ENCODE results near the gene MYO18B.

Gene MYO18B, protein sequence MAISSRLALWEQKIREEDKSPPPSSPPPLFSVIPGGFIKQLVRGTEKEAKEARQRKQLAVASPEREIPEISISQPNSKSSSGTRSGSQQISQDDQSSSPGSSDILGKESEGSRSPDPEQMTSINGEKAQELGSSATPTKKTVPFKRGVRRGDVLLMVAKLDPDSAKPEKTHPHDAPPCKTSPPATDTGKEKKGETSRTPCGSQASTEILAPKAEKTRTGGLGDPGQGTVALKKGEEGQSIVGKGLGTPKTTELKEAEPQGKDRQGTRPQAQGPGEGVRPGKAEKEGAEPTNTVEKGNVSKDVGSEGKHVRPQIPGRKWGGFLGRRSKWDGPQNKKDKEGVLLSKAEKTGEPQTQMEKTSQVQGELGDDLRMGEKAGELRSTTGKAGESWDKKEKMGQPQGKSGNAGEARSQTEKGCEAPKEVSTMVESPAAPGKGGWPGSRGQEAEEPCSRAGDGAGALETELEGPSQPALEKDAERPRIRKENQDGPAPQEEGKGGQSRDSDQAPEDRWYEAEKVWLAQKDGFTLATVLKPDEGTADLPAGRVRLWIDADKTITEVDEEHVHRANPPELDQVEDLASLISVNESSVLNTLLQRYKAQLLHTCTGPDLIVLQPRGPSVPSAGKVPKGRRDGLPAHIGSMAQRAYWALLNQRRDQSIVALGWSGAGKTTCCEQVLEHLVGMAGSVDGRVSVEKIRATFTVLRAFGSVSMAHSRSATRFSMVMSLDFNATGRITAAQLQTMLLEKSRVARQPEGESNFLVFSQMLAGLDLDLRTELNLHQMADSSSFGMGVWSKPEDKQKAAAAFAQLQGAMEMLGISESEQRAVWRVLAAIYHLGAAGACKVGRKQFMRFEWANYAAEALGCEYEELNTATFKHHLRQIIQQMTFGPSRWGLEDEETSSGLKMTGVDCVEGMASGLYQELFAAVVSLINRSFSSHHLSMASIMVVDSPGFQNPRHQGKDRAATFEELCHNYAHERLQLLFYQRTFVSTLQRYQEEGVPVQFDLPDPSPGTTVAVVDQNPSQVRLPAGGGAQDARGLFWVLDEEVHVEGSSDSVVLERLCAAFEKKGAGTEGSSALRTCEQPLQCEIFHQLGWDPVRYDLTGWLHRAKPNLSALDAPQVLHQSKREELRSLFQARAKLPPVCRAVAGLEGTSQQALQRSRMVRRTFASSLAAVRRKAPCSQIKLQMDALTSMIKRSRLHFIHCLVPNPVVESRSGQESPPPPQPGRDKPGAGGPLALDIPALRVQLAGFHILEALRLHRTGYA (N-terminal part only)
- 0.09 to 1.5 (median 0.52) reads per million in 3 donors for total RNA-seq

DNA sequence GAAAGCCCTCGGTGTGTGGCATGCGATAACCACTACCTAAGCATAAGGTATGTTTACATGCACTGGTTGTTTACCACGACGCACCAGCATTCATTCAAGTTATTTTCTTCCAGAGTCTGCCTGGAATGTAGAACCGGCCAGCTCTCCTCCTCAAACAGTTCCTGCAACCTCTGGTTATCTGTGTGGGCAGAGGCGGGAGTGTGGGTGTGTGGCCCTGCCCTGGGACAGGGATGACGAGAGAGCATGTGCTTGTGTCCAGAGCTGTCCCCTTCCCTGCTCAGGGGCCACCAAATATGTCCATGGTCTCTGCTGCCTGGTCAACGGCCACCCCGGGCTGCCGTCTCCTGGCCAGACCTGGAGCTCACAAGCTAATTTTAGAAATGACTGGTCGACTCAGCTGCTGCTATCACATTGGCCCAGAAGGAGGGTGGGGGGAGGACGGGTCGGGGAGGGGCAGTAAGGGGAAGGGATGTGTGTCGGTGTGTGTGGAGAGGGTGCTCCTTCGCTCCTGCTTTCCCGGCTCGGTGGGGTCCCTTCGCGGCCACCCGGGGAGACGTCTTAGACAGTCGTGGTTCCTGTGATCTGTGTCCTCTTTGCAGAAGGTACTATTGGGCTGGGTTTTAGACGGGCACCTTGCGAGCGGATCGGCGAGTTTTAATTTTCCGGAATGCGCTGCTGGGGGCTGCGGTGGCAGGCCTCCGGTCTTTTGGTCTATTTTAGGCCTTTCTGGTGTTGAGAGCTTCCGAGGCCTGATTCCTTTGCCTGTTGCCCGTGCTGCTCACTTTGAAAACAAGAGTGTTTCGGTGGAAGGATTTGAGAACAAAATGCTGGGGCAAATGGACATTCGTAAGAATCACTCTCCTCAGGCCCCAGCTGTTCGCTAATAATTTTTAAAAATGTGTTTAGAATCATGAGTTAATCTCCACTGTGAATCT lies at the start of gene MYO18B:
Gene MYO18B, plus strand, starts transcription at position 497 of the 935 bp plus-strand sequence. CDS start 18,905 bp downstream, outside the sequence.
- no peaks in the 10 kb centered on the region for H3K4me1 ChIP-seq (ENCODE audit: control insufficient read depth, insufficient read depth, low read length, poor library complexity, severe bottlenecking)
- no peaks in the 10 kb centered on the region for H3K27me3 ChIP-seq (replicated peaks; ENCODE audit: control insufficient read depth, insufficient read depth, low read length, poor library complexity, severe bottlenecking)
- no peak for DNase-seq
- H3K27ac ChIP-seq (ENCODE audit: insufficient read depth, low read length, poor library complexity, severe bottlenecking): no peak within 1 kb of the TSS
- no peaks in the 10 kb centered on the region for H3K9me3 ChIP-seq (ENCODE audit: control insufficient read depth, low read length)
- H3K4me3 ChIP-seq (ENCODE audit: insufficient read depth, low read depth, low read length, poor library complexity, severe bottlenecking): no peak within 1 kb of the TSS
- H3K36me3 ChIP-seq (ENCODE audit: control insufficient read depth, insufficient read depth, low read length): no peaks in the 10 kb centered on the region

DNA sequence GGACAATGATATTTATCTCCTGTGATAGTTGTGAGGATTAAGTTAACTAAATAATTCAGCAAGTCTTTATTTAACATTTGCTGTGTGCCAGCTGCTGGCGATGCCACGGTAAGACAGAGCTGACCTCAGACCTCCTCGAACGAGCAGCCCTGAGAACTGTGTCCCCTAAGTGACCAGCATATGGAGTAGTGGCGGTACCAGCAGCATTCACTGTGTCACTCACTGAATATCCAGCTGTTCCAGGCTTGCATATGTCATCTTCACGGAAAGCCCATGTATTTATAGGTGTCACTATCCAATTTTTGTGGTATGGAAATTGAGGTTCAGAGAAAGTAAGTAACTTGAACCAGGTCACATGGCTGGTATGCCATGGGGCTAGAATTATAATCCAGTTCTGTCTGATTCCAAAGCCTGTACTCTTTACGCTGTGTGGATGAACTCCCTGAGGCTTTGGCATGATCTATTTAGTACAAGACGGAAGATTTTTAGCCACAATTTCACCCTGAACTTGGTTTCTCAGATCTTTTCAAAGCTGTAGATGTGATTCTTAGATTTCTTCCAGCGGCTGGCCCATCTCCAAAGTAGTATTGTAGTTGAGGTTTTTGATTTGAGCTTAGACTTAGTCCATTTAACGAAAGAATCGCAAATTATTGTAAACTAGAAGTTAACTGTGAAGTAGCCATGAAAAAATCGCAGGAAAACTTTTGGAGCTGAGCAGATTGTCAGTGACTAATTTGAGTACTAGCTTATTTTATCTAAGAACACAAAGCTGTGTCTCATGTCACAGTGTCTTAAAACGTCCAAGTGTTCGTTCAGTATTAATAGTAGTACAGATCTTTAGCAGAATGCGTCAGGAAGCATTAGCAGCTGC lies 49.4 kb upstream of the MYO18B start:
- no peak overlapping the region for H3K27ac ChIP-seq (ENCODE audit: insufficient read depth, low read length, poor library complexity, severe bottlenecking)
- no peaks in the 10 kb centered on the region for H3K9me3 ChIP-seq (ENCODE audit: control insufficient read depth, low read length)
- no peaks in the 10 kb centered on the region for H3K4me1 ChIP-seq (ENCODE audit: control insufficient read depth, insufficient read depth, low read length, poor library complexity, severe bottlenecking)
- no peak overlapping the region for H3K4me3 ChIP-seq (ENCODE audit: insufficient read depth, low read depth, low read length, poor library complexity, severe bottlenecking)
- no peaks in the 10 kb centered on the region for H3K27me3 ChIP-seq (replicated peaks; ENCODE audit: control insufficient read depth, insufficient read depth, low read length, poor library complexity, severe bottlenecking)
- H3K36me3 ChIP-seq (ENCODE audit: control insufficient read depth, insufficient read depth, low read length): no peaks in the 10 kb centered on the region
- no peak for DNase-seq

DNA sequence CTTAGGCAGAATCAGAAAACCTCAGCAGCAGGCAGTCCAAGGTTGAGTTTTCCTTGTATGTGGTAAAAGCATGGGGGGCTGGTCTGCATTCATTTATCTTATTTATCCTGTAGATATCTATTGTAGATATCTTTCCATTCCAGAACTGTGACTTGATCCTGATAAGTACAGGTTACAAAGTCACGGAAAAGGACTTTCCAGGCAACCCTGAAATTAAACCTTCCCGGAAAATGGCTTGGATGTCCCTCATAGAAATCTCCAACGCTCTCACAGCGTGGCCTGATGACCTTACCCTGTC lies 48.8 kb upstream of the MYO18B start:
- DNase-seq: no peak
- Histone ChIP-seq H3K4me1 (ENCODE audit: control insufficient read depth, insufficient read depth, low read length, poor library complexity, severe bottlenecking) (no peaks in the 10 kb centered on the region), H3K27me3 (replicated peaks; ENCODE audit: control insufficient read depth, insufficient read depth, low read length, poor library complexity, severe bottlenecking) (no peaks in the 10 kb centered on the region), H3K36me3 (ENCODE audit: control insufficient read depth, insufficient read depth, low read length) (no peaks in the 10 kb centered on the region), H3K27ac (ENCODE audit: insufficient read depth, low read length, poor library complexity, severe bottlenecking) (no peak overlapping the region), H3K4me3 (ENCODE audit: insufficient read depth, low read depth, low read length, poor library complexity, severe bottlenecking) (no peak overlapping the region), H3K9me3 (ENCODE audit: control insufficient read depth, low read length) (no peaks in the 10 kb centered on the region)

DNA sequence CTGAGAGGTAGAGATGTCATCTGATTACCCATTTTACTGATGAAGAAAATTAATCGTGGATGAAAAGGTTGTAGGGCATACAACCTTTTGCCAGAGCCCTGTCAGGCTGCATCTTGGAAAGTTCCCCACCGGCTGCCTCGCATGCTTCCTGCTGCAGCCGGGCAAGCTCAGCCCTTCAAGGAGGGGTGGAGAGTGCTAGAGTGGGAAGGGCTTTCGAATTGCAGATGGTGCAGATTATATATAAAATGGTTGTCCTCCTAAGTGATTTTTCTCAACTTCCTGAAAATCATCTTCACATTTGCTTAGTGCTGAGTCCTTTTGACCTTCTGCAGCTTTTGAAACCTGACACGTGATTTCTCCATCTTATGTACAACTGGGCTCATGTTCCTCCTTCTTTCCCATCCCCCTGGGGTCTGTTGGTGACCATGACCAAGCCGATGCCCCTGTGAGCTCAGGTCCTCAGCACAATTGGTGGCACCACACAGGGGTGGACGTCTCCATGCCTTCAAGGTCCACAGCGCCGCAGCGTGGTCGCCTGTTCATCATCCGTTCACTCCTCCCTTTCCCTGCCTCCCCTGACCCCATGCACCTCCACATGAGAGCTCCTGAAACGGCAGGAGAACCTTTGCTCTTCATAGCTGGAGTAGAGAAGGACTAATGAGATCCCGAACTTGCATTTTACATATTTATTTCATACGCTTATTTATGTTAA lies 47.6 kb upstream of the MYO18B start:
- no peaks in the 10 kb centered on the region for H3K4me1 ChIP-seq (ENCODE audit: control insufficient read depth, insufficient read depth, low read length, poor library complexity, severe bottlenecking)
- DNase-seq: no peak

DNA sequence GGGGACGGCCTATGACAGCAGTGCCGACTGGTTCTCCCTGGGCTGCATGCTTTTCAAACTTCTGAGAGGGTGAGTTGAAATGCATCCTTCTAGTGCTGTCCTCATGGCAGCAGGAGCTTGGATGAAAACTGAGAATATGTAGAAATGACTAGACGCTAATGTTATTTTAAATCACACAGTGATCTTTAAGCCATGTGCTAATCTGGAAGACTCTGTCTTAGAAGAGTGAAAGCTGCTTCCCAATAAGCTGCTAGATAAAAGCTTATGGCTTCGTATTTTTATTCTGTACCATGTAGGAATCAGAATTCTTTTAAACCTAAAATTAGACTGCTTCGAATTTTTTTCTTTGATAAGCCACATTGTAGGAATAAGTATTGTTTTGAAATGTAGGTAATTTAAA lies 46.8 kb upstream of the MYO18B start:
- no peaks in the 10 kb centered on the region for H3K36me3 ChIP-seq (ENCODE audit: control insufficient read depth, insufficient read depth, low read length)

More for the DNA sequence above, 47.6 kb upstream of the MYO18B start:
- Histone ChIP-seq H3K27ac (ENCODE audit: insufficient read depth, low read length, poor library complexity, severe bottlenecking) (no peak overlapping the region), H3K9me3 (ENCODE audit: control insufficient read depth, low read length) (no peaks in the 10 kb centered on the region), H3K4me3 (ENCODE audit: insufficient read depth, low read depth, low read length, poor library complexity, severe bottlenecking) (no peak overlapping the region), H3K27me3 (replicated peaks; ENCODE audit: control insufficient read depth, insufficient read depth, low read length, poor library complexity, severe bottlenecking) (no peaks in the 10 kb centered on the region), H3K36me3 (ENCODE audit: control insufficient read depth, insufficient read depth, low read length) (no peaks in the 10 kb centered on the region)

DNA sequence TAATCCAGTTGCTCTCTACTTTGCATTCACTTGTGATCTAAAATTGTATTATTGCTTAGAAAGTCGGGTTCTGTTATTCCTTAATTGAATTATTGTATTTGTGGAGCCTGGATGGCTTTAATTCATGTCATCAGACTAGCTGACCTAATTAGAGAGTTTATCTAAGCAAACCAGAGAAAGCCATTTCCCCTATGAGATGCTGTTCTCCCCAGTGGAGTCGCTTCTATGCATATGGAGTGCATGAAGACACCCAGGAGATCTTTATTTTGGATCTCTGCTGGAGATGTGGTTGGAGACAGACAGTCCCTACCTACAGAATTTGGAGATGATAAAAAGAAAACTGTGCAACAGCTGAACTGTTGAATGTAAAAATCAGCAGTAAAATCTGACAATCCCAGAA lies 45.2 kb upstream of the MYO18B start:
- DNase-seq: no peak
- no peaks in the 10 kb centered on the region for H3K27me3 ChIP-seq (replicated peaks; ENCODE audit: control insufficient read depth, insufficient read depth, low read length, poor library complexity, severe bottlenecking)
- H3K36me3 ChIP-seq (ENCODE audit: control insufficient read depth, insufficient read depth, low read length): no peaks in the 10 kb centered on the region
- H3K4me1 ChIP-seq (ENCODE audit: control insufficient read depth, insufficient read depth, low read length, poor library complexity, severe bottlenecking): no peaks in the 10 kb centered on the region
- H3K27ac ChIP-seq (ENCODE audit: insufficient read depth, low read length, poor library complexity, severe bottlenecking): no peak overlapping the region
- no peak overlapping the region for H3K4me3 ChIP-seq (ENCODE audit: insufficient read depth, low read depth, low read length, poor library complexity, severe bottlenecking)
- no peaks in the 10 kb centered on the region for H3K9me3 ChIP-seq (ENCODE audit: control insufficient read depth, low read length)

More for the DNA sequence above, 46.8 kb upstream of the MYO18B start:
- Histone ChIP-seq H3K27ac (ENCODE audit: insufficient read depth, low read length, poor library complexity, severe bottlenecking) (no peak overlapping the region), H3K4me1 (ENCODE audit: control insufficient read depth, insufficient read depth, low read length, poor library complexity, severe bottlenecking) (no peaks in the 10 kb centered on the region), H3K9me3 (ENCODE audit: control insufficient read depth, low read length) (no peaks in the 10 kb centered on the region), H3K4me3 (ENCODE audit: insufficient read depth, low read depth, low read length, poor library complexity, severe bottlenecking) (no peak overlapping the region), H3K27me3 (replicated peaks; ENCODE audit: control insufficient read depth, insufficient read depth, low read length, poor library complexity, severe bottlenecking) (no peaks in the 10 kb centered on the region)
- DNase-seq: no peak

DNA sequence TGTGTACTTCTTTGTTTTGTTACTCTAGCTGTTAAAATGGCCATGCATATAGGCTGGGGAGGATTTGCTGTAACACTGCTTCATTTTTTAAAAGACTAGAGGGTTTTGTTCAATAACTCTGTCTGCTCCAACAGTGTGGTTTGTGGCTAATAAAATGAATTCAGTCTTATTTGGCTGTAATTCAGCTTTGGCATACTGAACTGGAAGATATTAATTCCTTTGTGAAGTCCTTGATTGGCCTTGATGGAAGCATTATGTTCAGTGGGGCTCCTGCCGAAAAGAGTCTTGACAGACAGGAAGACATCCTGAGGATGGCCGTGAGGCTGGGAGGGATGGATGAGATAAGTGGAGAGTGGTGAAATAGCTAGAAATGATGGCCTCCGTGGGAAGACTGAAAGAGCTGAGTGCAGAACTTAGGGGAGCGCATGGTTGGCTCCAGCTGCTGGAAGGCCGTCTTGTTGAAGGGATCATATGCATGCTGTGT lies 44.8 kb upstream of the MYO18B start:
- no peaks in the 10 kb centered on the region for H3K27me3 ChIP-seq (replicated peaks; ENCODE audit: control insufficient read depth, insufficient read depth, low read length, poor library complexity, severe bottlenecking)
- no peaks in the 10 kb centered on the region for H3K36me3 ChIP-seq (ENCODE audit: control insufficient read depth, insufficient read depth, low read length)
- no peaks in the 10 kb centered on the region for H3K4me1 ChIP-seq (ENCODE audit: control insufficient read depth, insufficient read depth, low read length, poor library complexity, severe bottlenecking)
- no peak for DNase-seq
- no peaks in the 10 kb centered on the region for H3K9me3 ChIP-seq (ENCODE audit: control insufficient read depth, low read length)
- H3K27ac ChIP-seq (ENCODE audit: insufficient read depth, low read length, poor library complexity, severe bottlenecking): no peak overlapping the region
- no peak overlapping the region for H3K4me3 ChIP-seq (ENCODE audit: insufficient read depth, low read depth, low read length, poor library complexity, severe bottlenecking)

DNA sequence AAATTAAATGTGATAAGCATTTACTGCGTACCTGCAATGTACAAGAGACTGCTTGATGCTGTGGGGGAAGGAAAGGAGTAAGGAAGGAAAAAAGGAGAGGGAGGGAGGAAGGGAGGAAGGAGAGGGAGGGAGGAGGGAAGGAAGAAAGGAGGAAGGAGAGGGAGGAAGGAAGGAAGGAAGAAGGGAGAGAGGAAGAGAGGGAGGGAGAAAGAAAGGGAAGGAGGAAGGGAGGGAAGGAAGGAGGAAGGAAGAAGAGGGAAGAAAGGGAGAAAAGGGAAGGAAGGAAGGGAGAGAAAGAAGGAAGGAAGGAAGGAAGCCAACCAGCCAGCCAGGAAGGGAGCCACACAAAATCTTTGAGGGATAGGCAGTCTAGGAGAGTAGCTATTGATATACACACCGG lies 44.0 kb upstream of the MYO18B start:
- H3K27ac ChIP-seq (ENCODE audit: insufficient read depth, low read length, poor library complexity, severe bottlenecking): no peak overlapping the region
- no peaks in the 10 kb centered on the region for H3K36me3 ChIP-seq (ENCODE audit: control insufficient read depth, insufficient read depth, low read length)
- no peaks in the 10 kb centered on the region for H3K4me1 ChIP-seq (ENCODE audit: control insufficient read depth, insufficient read depth, low read length, poor library complexity, severe bottlenecking)
- DNase-seq: no peak
- H3K4me3 ChIP-seq (ENCODE audit: insufficient read depth, low read depth, low read length, poor library complexity, severe bottlenecking): no peak overlapping the region
- no peaks in the 10 kb centered on the region for H3K27me3 ChIP-seq (replicated peaks; ENCODE audit: control insufficient read depth, insufficient read depth, low read length, poor library complexity, severe bottlenecking)
- H3K9me3 ChIP-seq (ENCODE audit: control insufficient read depth, low read length): no peaks in the 10 kb centered on the region

Measured in effector memory CD4-positive, alpha-beta T cell (primary cell).